Vagina (tissue), 2 donors: Measurements from ENCODE around the gene LLCFC1.

ENCODE experiments used
- POLR2A ChIP-seq, 2 donors: fragments of 450-650 bp; IDR thresholded peaks; one replicate each; pipeline ENCODE4 v1.6.1; 2017; ENCODE audit warnings: antibody characterized with exemption in 2 of 2, mild to moderate bottlenecking in 2 of 2, moderate library complexity in 2 of 2
- POLR2AphosphoS5 ChIP-seq, 2 donors: sonication (generic); formaldehyde crosslinking; IDR thresholded peaks; one replicate each; pipeline ENCODE4 v1.9.0; 2017; ENCODE audit warnings: antibody characterized with exemption in 2 of 2, mild to moderate bottlenecking in 2 of 2, low read depth in 1 of 2; ENCODE audit not compliant: insufficient read depth in 1 of 2

DNA sequence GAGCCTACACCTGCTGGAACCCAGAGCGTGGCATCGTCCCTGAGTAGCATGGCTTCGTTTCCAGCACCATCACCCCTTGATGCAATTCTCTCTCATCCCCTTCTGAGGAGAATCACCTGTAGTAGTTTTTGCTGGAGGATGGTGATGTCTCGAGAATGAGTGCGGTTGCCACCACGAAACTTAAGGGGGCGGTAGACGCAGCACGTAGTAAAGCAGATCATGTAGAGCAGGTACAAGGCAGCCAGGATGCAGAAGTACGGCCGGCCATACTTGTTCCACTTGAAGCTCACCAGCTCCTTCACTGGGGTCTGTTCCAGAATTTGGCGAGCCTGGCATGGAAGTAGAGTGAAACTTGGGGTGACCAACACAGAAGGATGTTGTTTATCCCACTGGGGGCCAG is 13.9 kb upstream of the LLCFC1 start:
- TF ChIP-seq POLR2AphosphoS5 (IDR thresholded peaks at IDR 0.05; ENCODE audit: insufficient read depth in 1 of 2, low read depth in 1 of 2), result no peak
- TF ChIP-seq POLR2A (IDR thresholded peaks at IDR 0.05), result no peak
